ENCODE results near the gene NUP210. TPM values are rescaled to one million over a fixed set of nuclear protein-coding genes. Genes with fewer than 3 reads are reported as not detected.

Gene NUP210
- total and polyA plus RNA-seq, 2 of the 13 experiments (the other 11 are each of a cell fraction or from before 2014, with no cell fraction given) = 31.6 to 35.2 TPM

DNA sequence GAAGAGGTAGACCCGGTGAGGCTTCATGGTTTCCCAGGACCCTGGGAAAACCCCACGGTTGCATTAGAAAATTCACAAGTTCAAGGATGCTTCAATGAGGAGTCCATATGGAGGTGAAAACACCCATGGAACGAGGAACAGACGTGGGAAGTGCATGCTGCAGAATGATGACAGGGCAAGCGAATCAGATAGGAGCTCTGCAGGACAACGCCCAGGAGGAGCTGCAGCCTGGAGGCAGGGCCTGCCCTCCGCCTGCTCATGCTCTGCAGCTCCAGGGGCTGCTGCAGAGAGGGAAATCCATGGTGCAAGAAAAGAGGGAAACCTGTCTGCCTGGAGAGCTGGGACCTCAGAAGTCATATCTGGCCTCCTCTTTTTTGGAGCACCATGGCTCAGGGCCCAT lies 61.5 kb downstream of the NUP210 start:
- Histone ChIP-seq H3K9me3 (ENCODE audit: low read length) (no peaks in the 10 kb centered on the region), H3K4me3 (replicated peaks in 1 of 3; ENCODE audit: insufficient read depth in 1 of 3, low read depth in 2 of 3, low read length in 3 of 3) (no peak overlapping the region), H3K9ac (ENCODE audit: insufficient read depth, low read depth, low read length) (no peak overlapping the region), H3K4me1 (ENCODE audit: insufficient read depth, low read length) (peaks cover 10% of the 10 kb centered on the region), H3K79me2 (ENCODE audit: insufficient read depth, low read length) (no peaks in the 10 kb centered on the region), H3K4me2 (ENCODE audit: low read depth, low read length) (no peak overlapping the region), H3K27ac (ENCODE audit: extremely low read length, insufficient read depth, low read length) (no peak overlapping the region), H3K36me3 (replicated peaks in 1 of 2; ENCODE audit: control insufficient read depth in 1 of 2, insufficient read depth in 2 of 2, low read length in 2 of 2) (peaks cover 36 to 92% of the 10 kb centered on the region in 2 experiments), H3K27me3 (ENCODE audit: control insufficient read depth in 1 of 2, insufficient read depth in 2 of 2, low read length in 2 of 2) (no peaks in the 10 kb centered on the region), H4K20me1 (ENCODE audit: insufficient read depth, low read length) (no peaks in the 10 kb centered on the region), H2AFZ (ENCODE audit: low read length) (no peak overlapping the region)
- in situ Hi-C loops (cut with HindIII; ENCODE audit: extremely low pct_ligation_motif_present, low pct_unique_long_range_greater_than_20kb) (no loop called here), intact Hi-C loops (cut with micrococcal nuclease; ENCODE audit: unreplicated experiment) (no loop called here)
- no peak for ATAC-seq
- 92% methylated on average over 7 of the region's 7 CpGs for WGBS (ENCODE audit: low lambda C conversion rate)
- no peak for DNase-seq (ENCODE audit: low spot score)
- POLR2A ChIA-PET = no interaction called here
- no peak for FAIRE-seq
- CTCF ChIA-PET (ENCODE audit: low intra/inter-chr PET ratio, low total read pairs) = no interaction called here
- BruUV-seq (replicated peaks) = no TSS peak
- TF ChIP-seq ZNF75D (CRISPR knock-in tag; IDR thresholded peaks at IDR 0.05; ENCODE audit: borderline replicate concordance) (no peak), CREBL2 (CRISPR knock-in tag; IDR thresholded peaks at IDR 0.05; ENCODE audit: borderline replicate concordance) (no peak), ZSCAN25 (CRISPR knock-in tag; IDR thresholded peaks at IDR 0.05) (no peak), ZNF350 (CRISPR knock-in tag; IDR thresholded peaks at IDR 0.05; ENCODE audit: borderline replicate concordance, low read depth) (no peak), FOXM1 (CRISPR knock-in tag; IDR thresholded peaks at IDR 0.05) (no peak), POLR2AphosphoS2 (IDR thresholded peaks at IDR 0.05; ENCODE audit: low read depth, low read length) (no peak), SMAD9 (CRISPR knock-in tag; IDR thresholded peaks at IDR 0.05) (no peak), ZMYM2 (CRISPR knock-in tag; IDR thresholded peaks at IDR 0.05) (no peak), ASH2L (IDR thresholded peaks at IDR 0.05; ENCODE audit: insufficient read length, low read depth, low read length) (no peak), ZNF556 (CRISPR knock-in tag; IDR thresholded peaks at IDR 0.05; ENCODE audit: borderline replicate concordance) (no peak), HMGXB3 (CRISPR knock-in tag; IDR thresholded peaks at IDR 0.05; ENCODE audit: borderline replicate concordance) (no peak), ZNF607 (CRISPR knock-in tag; IDR thresholded peaks at IDR 0.05; ENCODE audit: borderline replicate concordance) (no peak), PRMT3 (CRISPR knock-in tag; IDR thresholded peaks at IDR 0.05; ENCODE audit: borderline replicate concordance, low read depth) (no peak)
- TF ChIP-seq, protein P1, sequence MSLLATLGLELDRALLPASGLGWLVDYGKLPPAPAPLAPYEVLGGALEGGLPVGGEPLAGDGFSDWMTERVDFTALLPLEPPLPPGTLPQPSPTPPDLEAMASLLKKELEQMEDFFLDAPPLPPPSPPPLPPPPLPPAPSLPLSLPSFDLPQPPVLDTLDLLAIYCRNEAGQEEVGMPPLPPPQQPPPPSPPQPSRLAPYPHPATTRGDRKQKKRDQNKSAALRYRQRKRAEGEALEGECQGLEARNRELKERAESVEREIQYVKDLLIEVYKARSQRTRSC (CRISPR knock-in tag; IDR thresholded peaks at IDR 0.05; ENCODE audit: low read depth) = no peak
- TF ChIP-seq, protein P2, sequence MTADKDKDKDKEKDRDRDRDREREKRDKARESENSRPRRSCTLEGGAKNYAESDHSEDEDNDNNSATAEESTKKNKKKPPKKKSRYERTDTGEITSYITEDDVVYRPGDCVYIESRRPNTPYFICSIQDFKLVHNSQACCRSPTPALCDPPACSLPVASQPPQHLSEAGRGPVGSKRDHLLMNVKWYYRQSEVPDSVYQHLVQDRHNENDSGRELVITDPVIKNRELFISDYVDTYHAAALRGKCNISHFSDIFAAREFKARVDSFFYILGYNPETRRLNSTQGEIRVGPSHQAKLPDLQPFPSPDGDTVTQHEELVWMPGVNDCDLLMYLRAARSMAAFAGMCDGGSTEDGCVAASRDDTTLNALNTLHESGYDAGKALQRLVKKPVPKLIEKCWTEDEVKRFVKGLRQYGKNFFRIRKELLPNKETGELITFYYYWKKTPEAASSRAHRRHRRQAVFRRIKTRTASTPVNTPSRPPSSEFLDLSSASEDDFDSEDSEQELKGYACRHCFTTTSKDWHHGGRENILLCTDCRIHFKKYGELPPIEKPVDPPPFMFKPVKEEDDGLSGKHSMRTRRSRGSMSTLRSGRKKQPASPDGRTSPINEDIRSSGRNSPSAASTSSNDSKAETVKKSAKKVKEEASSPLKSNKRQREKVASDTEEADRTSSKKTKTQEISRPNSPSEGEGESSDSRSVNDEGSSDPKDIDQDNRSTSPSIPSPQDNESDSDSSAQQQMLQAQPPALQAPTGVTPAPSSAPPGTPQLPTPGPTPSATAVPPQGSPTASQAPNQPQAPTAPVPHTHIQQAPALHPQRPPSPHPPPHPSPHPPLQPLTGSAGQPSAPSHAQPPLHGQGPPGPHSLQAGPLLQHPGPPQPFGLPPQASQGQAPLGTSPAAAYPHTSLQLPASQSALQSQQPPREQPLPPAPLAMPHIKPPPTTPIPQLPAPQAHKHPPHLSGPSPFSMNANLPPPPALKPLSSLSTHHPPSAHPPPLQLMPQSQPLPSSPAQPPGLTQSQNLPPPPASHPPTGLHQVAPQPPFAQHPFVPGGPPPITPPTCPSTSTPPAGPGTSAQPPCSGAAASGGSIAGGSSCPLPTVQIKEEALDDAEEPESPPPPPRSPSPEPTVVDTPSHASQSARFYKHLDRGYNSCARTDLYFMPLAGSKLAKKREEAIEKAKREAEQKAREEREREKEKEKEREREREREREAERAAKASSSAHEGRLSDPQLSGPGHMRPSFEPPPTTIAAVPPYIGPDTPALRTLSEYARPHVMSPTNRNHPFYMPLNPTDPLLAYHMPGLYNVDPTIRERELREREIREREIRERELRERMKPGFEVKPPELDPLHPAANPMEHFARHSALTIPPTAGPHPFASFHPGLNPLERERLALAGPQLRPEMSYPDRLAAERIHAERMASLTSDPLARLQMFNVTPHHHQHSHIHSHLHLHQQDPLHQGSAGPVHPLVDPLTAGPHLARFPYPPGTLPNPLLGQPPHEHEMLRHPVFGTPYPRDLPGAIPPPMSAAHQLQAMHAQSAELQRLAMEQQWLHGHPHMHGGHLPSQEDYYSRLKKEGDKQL (CRISPR knock-in tag; IDR thresholded peaks at IDR 0.05; ENCODE audit: low read depth) = no peak

All from HepG2 (cell line).